Bronchial epithelial cell (primary cell): ENCODE measurements around the gene ADAM15. TPM values are rescaled to one million over a fixed set of nuclear protein-coding genes. Genes with fewer than 3 reads are reported as not detected.
A peak's percentile ranks its signal among the peaks of the same experiment; 100 is the strongest.

Experiments
- DNase-seq: peaks from one replicate; pipeline ENCODE4 v3.0.0-alpha.2; 2010; ENCODE audit warnings: low read depth
- FAIRE-seq: peaks from 2 replicates; lab custom pipeline; 2011; peaks lifted over from hg19 to GRCh38; lab: Jason Lieb, UNC
- H3K27me3 ChIP-seq: 2 replicates; pipeline ENCODE4 v1.5.1; 2011; ENCODE audit warnings: low read length; ENCODE audit not compliant: control insufficient read depth, insufficient read depth
- H3K36me3 ChIP-seq: 2 replicates; pipeline ENCODE4 v1.5.1; 2011; ENCODE audit warnings: low read length; ENCODE audit not compliant: control insufficient read depth, insufficient read depth
- H3K4me3 ChIP-seq: 2 replicates; pipeline ENCODE4 v1.5.1; 2011; ENCODE audit warnings: mild to moderate bottlenecking, low read depth, low read length, control low read depth
- total RNA-seq: library from RNA; depleted of rRNA; stranded (reverse); fragments of >200 nt; gene quantifications from 2 replicates; pipeline ENCODE4 v1.2.1, GENCODE V29; 2014
- TF ChIP-seq, protein P1 (sequence below): IDR thresholded peaks from 2 replicates; pipeline ENCODE4 v1.5.1; 2011; ENCODE audit warnings: mild to moderate bottlenecking, moderate library complexity, low read length, control low read depth, inconsistent platforms; ENCODE audit not compliant: insufficient read depth, severe bottlenecking

The ADAM15 gene
- total RNA-seq, 1 donor from 2014 or later, result 181 TPM

DNA sequence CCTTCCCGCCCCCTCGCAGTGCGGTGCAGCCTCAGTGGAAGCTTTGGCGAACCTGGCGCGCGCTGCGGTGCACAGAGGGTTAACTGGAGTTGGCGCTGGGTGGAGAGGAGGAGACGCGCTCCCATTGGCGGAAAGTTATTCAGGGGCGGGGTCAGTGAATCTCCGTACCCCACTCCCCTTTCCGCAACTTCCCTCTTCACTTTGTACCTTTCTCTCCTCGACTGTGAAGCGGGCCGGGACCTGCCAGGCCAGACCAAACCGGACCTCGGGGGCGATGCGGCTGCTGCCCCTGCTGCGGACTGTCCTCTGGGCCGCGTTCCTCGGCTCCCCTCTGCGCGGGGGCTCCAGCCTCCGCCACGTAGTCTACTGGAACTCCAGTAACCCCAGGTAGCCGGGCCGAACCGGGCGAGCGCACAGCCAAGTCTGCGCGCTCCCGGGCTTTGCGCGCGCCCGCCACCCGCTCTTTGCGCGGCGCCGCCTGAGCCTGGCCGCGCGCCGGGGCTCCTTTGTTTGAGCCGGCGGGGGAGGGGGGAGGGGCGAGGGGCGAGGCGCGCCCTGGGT, 12.5 kb downstream of the ADAM15 start, which contains the start of gene EFNA4:
Gene EFNA4 (plus strand): TSS at position 191 of the 561 bp plus-strand sequence. CDS start 84 bp downstream, at position 275.
- FAIRE-seq (no peak), DNase-seq (peak; percentile 82)
- H3K27me3 ChIP-seq, result no peaks in the 10 kb centered on the region
- TF ChIP-seq, protein P1, sequence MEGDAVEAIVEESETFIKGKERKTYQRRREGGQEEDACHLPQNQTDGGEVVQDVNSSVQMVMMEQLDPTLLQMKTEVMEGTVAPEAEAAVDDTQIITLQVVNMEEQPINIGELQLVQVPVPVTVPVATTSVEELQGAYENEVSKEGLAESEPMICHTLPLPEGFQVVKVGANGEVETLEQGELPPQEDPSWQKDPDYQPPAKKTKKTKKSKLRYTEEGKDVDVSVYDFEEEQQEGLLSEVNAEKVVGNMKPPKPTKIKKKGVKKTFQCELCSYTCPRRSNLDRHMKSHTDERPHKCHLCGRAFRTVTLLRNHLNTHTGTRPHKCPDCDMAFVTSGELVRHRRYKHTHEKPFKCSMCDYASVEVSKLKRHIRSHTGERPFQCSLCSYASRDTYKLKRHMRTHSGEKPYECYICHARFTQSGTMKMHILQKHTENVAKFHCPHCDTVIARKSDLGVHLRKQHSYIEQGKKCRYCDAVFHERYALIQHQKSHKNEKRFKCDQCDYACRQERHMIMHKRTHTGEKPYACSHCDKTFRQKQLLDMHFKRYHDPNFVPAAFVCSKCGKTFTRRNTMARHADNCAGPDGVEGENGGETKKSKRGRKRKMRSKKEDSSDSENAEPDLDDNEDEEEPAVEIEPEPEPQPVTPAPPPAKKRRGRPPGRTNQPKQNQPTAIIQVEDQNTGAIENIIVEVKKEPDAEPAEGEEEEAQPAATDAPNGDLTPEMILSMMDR, result no peak
- peak within 1 kb of the TSS; percentile 83 for H3K4me3 ChIP-seq
- peaks cover 27% of the 10 kb centered on the region for H3K36me3 ChIP-seq

DNA sequence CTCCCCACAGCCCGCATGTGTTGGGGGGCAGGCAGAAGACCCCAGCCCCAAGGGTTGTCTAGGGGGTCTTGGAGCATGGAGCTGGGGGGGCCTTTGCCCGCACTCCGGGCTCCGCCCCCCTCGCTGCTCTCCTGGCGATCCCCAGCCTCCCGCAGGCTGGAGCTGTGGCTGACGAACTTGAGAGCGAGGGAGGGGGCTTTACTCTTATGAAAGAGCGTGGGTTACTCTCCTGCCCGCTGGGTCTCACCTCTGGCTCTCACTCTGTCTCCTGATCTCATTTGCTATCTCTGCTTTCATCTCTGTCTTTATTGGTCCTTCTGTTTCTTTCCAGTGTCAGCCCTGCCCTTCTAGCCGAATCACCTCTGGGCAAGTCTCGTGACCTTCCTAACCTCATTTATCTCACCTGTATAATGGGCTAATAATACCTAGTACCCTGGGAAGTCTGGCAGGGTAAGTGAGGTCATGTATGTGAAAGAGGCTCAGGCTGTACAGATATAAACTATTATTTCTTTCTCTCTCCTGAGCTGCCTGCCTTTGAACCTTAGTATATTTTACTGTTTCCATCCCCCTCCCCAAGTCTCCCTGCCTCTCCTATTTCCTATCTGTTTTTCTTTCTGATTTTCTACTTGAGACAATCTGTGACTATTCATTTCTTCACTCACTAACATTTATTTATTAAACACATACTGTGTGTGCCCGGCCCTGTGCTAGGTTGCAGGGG, 13.2 kb downstream of the ADAM15 start:
- H3K4me3 ChIP-seq, result peak overlapping the region; percentile 83
- peaks cover 28% of the 10 kb centered on the region for H3K36me3 ChIP-seq
- DNase-seq (peak; percentile 16), FAIRE-seq (no peak)
- TF ChIP-seq, protein P1, result no peak
- no peaks in the 10 kb centered on the region for H3K27me3 ChIP-seq

DNA sequence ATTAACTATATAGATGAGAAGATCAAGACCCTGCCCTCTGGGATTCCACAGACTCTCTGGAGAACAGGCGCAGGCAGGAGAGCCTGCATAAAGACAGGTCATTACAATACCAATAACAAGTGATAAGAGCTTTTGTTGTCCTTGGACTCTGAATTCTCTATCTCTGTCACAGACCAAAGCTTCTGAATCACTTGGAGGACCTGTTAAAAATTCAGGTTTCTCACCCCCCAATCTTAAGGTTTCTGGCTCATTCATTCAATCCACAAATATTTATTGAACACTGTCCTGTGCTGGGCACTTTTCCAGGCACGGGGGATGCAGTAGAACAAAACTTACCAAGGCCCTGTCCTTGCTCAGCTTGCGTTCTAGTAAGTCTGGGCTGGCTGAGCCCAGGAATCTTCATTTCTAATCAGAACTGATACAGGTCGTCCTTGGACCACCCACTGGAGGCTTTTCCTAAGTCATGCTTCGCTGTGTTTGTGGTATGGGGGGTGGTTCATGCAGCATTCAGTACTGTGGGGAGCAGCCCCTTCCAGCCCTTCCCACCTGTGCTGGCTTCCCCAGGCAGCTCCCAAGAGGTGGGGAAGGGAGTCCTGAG, 13.8 kb downstream of the ADAM15 start:
- TF ChIP-seq, protein P1, result no peak
- no peak overlapping the region for H3K4me3 ChIP-seq
- FAIRE-seq (no peak), DNase-seq (no peak)
- H3K36me3 ChIP-seq, result peaks cover 24% of the 10 kb centered on the region
- no peaks in the 10 kb centered on the region for H3K27me3 ChIP-seq

DNA sequence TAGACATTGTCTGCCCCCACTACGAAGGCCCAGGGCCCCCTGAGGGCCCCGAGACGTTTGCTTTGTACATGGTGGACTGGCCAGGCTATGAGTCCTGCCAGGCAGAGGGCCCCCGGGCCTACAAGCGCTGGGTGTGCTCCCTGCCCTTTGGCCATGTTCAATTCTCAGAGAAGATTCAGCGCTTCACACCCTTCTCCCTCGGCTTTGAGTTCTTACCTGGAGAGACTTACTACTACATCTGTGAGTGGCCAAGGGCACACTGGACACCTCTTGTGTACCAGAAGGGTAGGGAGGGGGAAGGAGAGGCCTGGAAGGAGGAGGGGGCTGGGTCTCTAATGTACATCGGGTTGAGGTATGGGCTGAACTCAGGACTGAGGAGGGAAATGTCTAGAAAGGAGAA, 15.7 kb downstream of the ADAM15 start:
- Histone ChIP-seq H3K36me3 (peaks cover 20% of the 10 kb centered on the region), H3K27me3 (no peaks in the 10 kb centered on the region), H3K4me3 (no peak overlapping the region)
- DNase-seq (no peak), FAIRE-seq (no peak)
- TF ChIP-seq, protein P1, result no peak

DNA sequence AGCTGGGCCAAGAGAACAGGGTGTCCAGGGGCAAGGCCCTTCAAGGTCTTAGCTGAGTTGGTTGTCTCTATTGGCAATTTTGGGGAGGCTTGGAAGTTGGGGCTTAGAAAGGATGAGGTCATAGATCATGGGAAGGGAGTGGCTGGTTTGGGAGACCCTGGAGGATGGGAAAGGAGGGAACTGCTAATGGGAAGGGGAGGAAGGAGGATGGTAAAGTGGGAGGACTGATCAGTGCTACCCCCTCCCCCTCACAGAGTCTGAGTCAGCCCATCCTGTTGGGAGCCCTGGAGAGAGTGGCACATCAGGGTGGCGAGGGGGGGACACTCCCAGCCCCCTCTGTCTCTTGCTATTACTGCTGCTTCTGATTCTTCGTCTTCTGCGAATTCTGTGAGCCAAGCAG, 17.5 kb downstream of the ADAM15 start:
- DNase-seq (no peak), FAIRE-seq (no peak)
- H3K36me3 ChIP-seq, result peaks cover 13% of the 10 kb centered on the region
- TF ChIP-seq, protein P1, result no peak
- no peak overlapping the region for H3K4me3 ChIP-seq
- H3K27me3 ChIP-seq, result no peaks in the 10 kb centered on the region
